Activated CD8-positive, alpha-beta memory T cell treated with anti-CD3 and anti-CD28 coated beads, Interleukin-2, amount 10 ng/mL, durations not matched to agents 7 days and 5 days (primary cell): ENCODE results near the gene C4A. TPM values are rescaled to one million over a fixed set of nuclear protein-coding genes. Genes with fewer than 3 reads are reported as not detected.
"Not testable (repeated sequence)": the region's sequence is repeated elsewhere in the genome, so short reads cannot be mapped to it uniquely, and the experiment has no call there.

ENCODE experiments used
- ATAC-seq: fragments of 150-1000 bp; cut with Tn5 transposase; one replicate; pipeline ENCODE4 v1.10.0; 2021; ENCODE audit warnings: moderate library complexity
- CTCF ChIA-PET: fragments of 350-600 bp; sonication (Branson Sonifier 250); formaldehyde crosslinking; loops from one replicate; lab custom pipeline; 2021; ENCODE audit warnings: antibody characterized with exemption; lab: Charles Lee
- DNase-seq: peaks from one replicate; pipeline ENCODE4 v3.0.0-alpha.2; 2020
- H3K27ac Mint-ChIP-seq: one replicate; pipeline ENCODE4 v1.8.0; 2021; ENCODE audit warnings: mild to moderate bottlenecking, mixed read lengths
- H3K27me3 Mint-ChIP-seq: one replicate; pipeline ENCODE4 v1.8.0; 2021; ENCODE audit warnings: mixed read lengths
- H3K36me3 Mint-ChIP-seq: one replicate; pipeline ENCODE4 v1.8.0; 2021; ENCODE audit warnings: mild to moderate bottlenecking, mixed read lengths
- H3K4me1 Mint-ChIP-seq: one replicate; pipeline ENCODE4 v1.8.0; 2021; ENCODE audit warnings: mixed read lengths
- H3K4me3 Mint-ChIP-seq: one replicate; pipeline ENCODE4 v1.8.0; 2021; ENCODE audit warnings: mild to moderate bottlenecking, moderate library complexity, mixed read lengths
- H3K9me3 Mint-ChIP-seq: one replicate; pipeline ENCODE4 v1.8.0; 2022; ENCODE audit warnings: low read depth, mixed read lengths
- microRNA-seq: library from miRNA; unstranded; fragments of <30 nt; microRNA quantifications from one replicate; pipeline ENCODE4 v1.2.0, GENCODE V29; 2022
- total RNA-seq, 2 experiments: library from RNA; stranded (reverse); gene quantifications; one replicate each; pipeline ENCODE4 v1.2.3, GENCODE V29; 2021

The C4A gene
- total RNA-seq, 2 experiments from 2014 or later: 2.3 to 3.4 TPM

- Mint-ChIP-seq H3K4me3 (no peak overlapping the region), H3K27me3 (peaks cover 6% of the 10 kb centered on the region), H3K36me3 (no peaks in the 10 kb centered on the region), H3K4me1 (no peaks in the 10 kb centered on the region), H3K27ac (no peak overlapping the region), H3K9me3 (no peaks in the 10 kb centered on the region)
- CTCF ChIA-PET: interaction anchor here (1.1 to 1.9 kb wide), 5 partner anchors 22 to 201 kb away, joined by 3 to 5 read pairs (median 4); no protein-coding TSS in a partner anchor
- ATAC-seq: no peak
- no peak for DNase-seq
Observed at GRCh38 chr6:32047084-32047478, 65.2 kb downstream of the C4A start.

GRCh38 chr6:32047539-32047854 is 65.6 kb downstream of the C4A start:
- Mint-ChIP-seq H3K4me1 (no peaks in the 10 kb centered on the region), H3K27ac (no peak overlapping the region), H3K27me3 (peaks cover 6% of the 10 kb centered on the region), H3K36me3 (no peaks in the 10 kb centered on the region), H3K4me3 (no peak overlapping the region), H3K9me3 (no peaks in the 10 kb centered on the region)
- DNase-seq (no peak), ATAC-seq (no peak)
- CTCF ChIA-PET: interaction anchor here (0.9 to 1.9 kb wide), 6 partner anchors 21 to 201 kb away, joined by 3 to 5 read pairs (median 4); no protein-coding TSS in a partner anchor

GRCh38 chr6:32047855-32048766 is 66.3 kb downstream of the C4A start:
- H3K4me3 Mint-ChIP-seq: no peak overlapping the region
- ATAC-seq (peak; percentile 81), DNase-seq (peak; percentile 67)
- no peaks in the 10 kb centered on the region for H3K36me3 Mint-ChIP-seq
- H3K27ac Mint-ChIP-seq: no peak overlapping the region
- H3K4me1 Mint-ChIP-seq: no peaks in the 10 kb centered on the region
- peaks cover 6% of the 10 kb centered on the region for H3K27me3 Mint-ChIP-seq
- CTCF ChIA-PET: interaction anchor here (0.9 to 1.9 kb wide), 7 partner anchors 21 to 200 kb away, joined by 3 to 5 read pairs (median 3); no protein-coding TSS in a partner anchor
- no peaks in the 10 kb centered on the region for H3K9me3 Mint-ChIP-seq

GRCh38 chr6:32049149-32049548 is 67.3 kb downstream of the C4A start:
- not testable (repeated sequence) for H3K9me3 Mint-ChIP-seq, H3K27ac Mint-ChIP-seq, DNase-seq, ATAC-seq, H3K4me1 Mint-ChIP-seq, H3K27me3 Mint-ChIP-seq, H3K36me3 Mint-ChIP-seq, H3K4me3 Mint-ChIP-seq
- CTCF ChIA-PET: interaction anchor here (1.1 kb wide), 1 partner anchor 97 kb away, joined by 3 read pairs; no protein-coding TSS in a partner anchor

GRCh38 chr6:32049736-32050135 is 67.9 kb downstream of the C4A start:
- H3K27ac Mint-ChIP-seq, H3K9me3 Mint-ChIP-seq, H3K36me3 Mint-ChIP-seq, CTCF ChIA-PET, H3K4me1 Mint-ChIP-seq, H3K4me3 Mint-ChIP-seq, ATAC-seq, H3K27me3 Mint-ChIP-seq, DNase-seq: not testable (repeated sequence)

GRCh38 chr6:32050562-32050961 is 68.7 kb downstream of the C4A start:
- H3K4me1 Mint-ChIP-seq: no peaks in the 10 kb centered on the region
- ATAC-seq (no peak), DNase-seq (no peak)
- no peak overlapping the region for H3K27ac Mint-ChIP-seq
- CTCF ChIA-PET: no interaction called here
- no peaks in the 10 kb centered on the region for H3K36me3 Mint-ChIP-seq
- peaks cover 6% of the 10 kb centered on the region for H3K27me3 Mint-ChIP-seq
- no peaks in the 10 kb centered on the region for H3K9me3 Mint-ChIP-seq
- H3K4me3 Mint-ChIP-seq: no peak overlapping the region

Small RNAs within 50 kb of the gene (microRNA-seq; reads per million reads assigned to microRNA genes)
- not detected for gene MIR1236

Other genes with a start within 250 kb of the C4A start
- 100 to 1,000 TPM; 544 to 561 TPM for gene CLIC1, start 245.5 kb upstream of the C4A start, total RNA-seq
- 100 to 1,000 TPM in 1 of 2 experiments, 10 to 100 TPM in 1; 75.6 to 109 TPM for gene MSH5, start 242.1 kb upstream of the C4A start, total RNA-seq
- 10 to 100 TPM; 12.8 to 19.2 TPM for gene SAPCD1, start 219.4 kb upstream of the C4A start, total RNA-seq
- gene VWA7, start 204.7 kb upstream of the C4A start, total RNA-seq: 1 to 10 TPM; 5.7 to 6.4 TPM
- 100 to 1,000 TPM; 107 to 140 TPM for gene VARS1, start 186.3 kb upstream of the C4A start, total RNA-seq
- 100 to 1,000 TPM; 124 to 129 TPM for gene LSM2, start 175.1 kb upstream of the C4A start, total RNA-seq
- 1 to 10 TPM; 2.9 to 3.1 TPM for gene HSPA1L, start 166.8 kb upstream of the C4A start, total RNA-seq
- gene HSPA1A, start 166.5 kb upstream of the C4A start, total RNA-seq: 100 to 1,000 TPM; 124 to 137 TPM
- gene HSPA1B, start 154.3 kb upstream of the C4A start, total RNA-seq: 10 to 100 TPM; 64.6 to 71.6 TPM
- gene NEU1, start 119.2 kb upstream of the C4A start, total RNA-seq: 10 to 100 TPM; 13.0 to 21.5 TPM
- not detected for gene SLC44A4, start 103.1 kb upstream of the C4A start, total RNA-seq
- gene EHMT2, start 84.4 kb upstream of the C4A start, total RNA-seq: 10 to 100 TPM; 78.7 to 79.0 TPM
- 1 to 10 TPM; 1.5 to 3.3 TPM for gene ZBTB12, start 80.0 kb upstream of the C4A start, total RNA-seq
- under 1 TPM; 0.61 to 0.80 TPM for gene C2, start 54.3 kb upstream of the C4A start, total RNA-seq
- under 1 TPM in 1 of 2 experiments, not detected in 1; 0.12 TPM for gene CFB, start 36.0 kb upstream of the C4A start, total RNA-seq
- 10 to 100 TPM; 75.7 to 79.7 TPM for gene NELFE, start 23.1 kb upstream of the C4A start, total RNA-seq
- 10 to 100 TPM; 88.2 to 93.2 TPM for gene SKIC2, start 22.9 kb upstream of the C4A start, total RNA-seq
- gene DXO, start 9.9 kb upstream of the C4A start, total RNA-seq: 10 to 100 TPM; 17.4 to 18.7 TPM
- 1 to 10 TPM; 3.5 to 5.5 TPM for gene C4B, start 32.7 kb downstream of the C4A start, total RNA-seq
- under 1 TPM in 1 of 2 experiments, not detected in 1; 0.15 TPM for gene CYP21A2, start 56.4 kb downstream of the C4A start, total RNA-seq
- 1 to 10 TPM; 3.1 to 5.5 TPM for gene TNXB, start 127.3 kb downstream of the C4A start, total RNA-seq
- gene ATF6B, start 146.2 kb downstream of the C4A start, total RNA-seq: 100 to 1,000 TPM; 119 to 135 TPM
- 1 to 10 TPM; 7.4 to 7.9 TPM for gene FKBPL, start 148.2 kb downstream of the C4A start, total RNA-seq
- under 1 TPM; 0.23 to 0.28 TPM for gene PRRT1, start 169.9 kb downstream of the C4A start, total RNA-seq
- gene PPT2, start 172.1 kb downstream of the C4A start, total RNA-seq: 10 to 100 TPM; 13.9 to 21.9 TPM
- gene EGFL8, start 182.5 kb downstream of the C4A start, total RNA-seq: 10 to 100 TPM; 11.4 to 13.1 TPM
- gene AGPAT1, start 194.0 kb downstream of the C4A start, total RNA-seq: 10 to 100 TPM; 37.5 to 38.6 TPM
- 10 to 100 TPM; 41.0 to 51.9 TPM for gene RNF5, start 196.3 kb downstream of the C4A start, total RNA-seq
- 10 to 100 TPM; 20.7 to 22.0 TPM for gene AGER, start 202.2 kb downstream of the C4A start, total RNA-seq
- gene PBX2, start 208.1 kb downstream of the C4A start, total RNA-seq: 10 to 100 TPM; 60.0 to 61.6 TPM
- 100 to 1,000 TPM; 171 to 196 TPM for gene GPSM3, start 210.6 kb downstream of the C4A start, total RNA-seq
- gene NOTCH4, start 242.0 kb downstream of the C4A start, total RNA-seq: under 1 TPM; 0.61 to 0.88 TPM